ENCODE data around the gene ARHGEF4.

The ARHGEF4 gene

GRCh38 chr2:130836501-130837174 lies at the start of gene ARHGEF4:
Gene ARHGEF4 (plus strand): TSS chr2:130836914. CDS start chr2:130836954, 40 bp downstream.
- DNase-seq: no peak

GRCh38 chr2:130787841-130788240 lies 48.9 kb upstream of the ARHGEF4 start:
- no peak for DNase-seq

GRCh38 chr2:130790312-130790711 lies 46.4 kb upstream of the ARHGEF4 start:
- no peak for DNase-seq

GRCh38 chr2:130790804-130791616 lies 45.7 kb upstream of the ARHGEF4 start:
- DNase-seq: no peak

GRCh38 chr2:130791617-130791939 lies 45.1 kb upstream of the ARHGEF4 start:
- no peak for DNase-seq

GRCh38 chr2:130795431-130795830 lies 41.3 kb upstream of the ARHGEF4 start:
- no peak for DNase-seq

- no peak for DNase-seq
Observed at GRCh38 chr2:130796290-130796689, 40.4 kb upstream of the ARHGEF4 start.

- peak; percentile 89 for DNase-seq
Observed at GRCh38 chr2:130797493-130798435, 39.0 kb upstream of the ARHGEF4 start.

GRCh38 chr2:130798472-130799218 lies 38.1 kb upstream of the ARHGEF4 start:
- no peak for DNase-seq

- DNase-seq: no peak
Observed at GRCh38 chr2:130799295-130799694, 37.4 kb upstream of the ARHGEF4 start.

GRCh38 chr2:130805613-130806012 lies 31.1 kb upstream of the ARHGEF4 start:
- no peak for DNase-seq

- DNase-seq: no peak
Observed at GRCh38 chr2:130806370-130806769, 30.3 kb upstream of the ARHGEF4 start.

- DNase-seq: no peak
Observed at GRCh38 chr2:130807659-130808385, 28.9 kb upstream of the ARHGEF4 start.

GRCh38 chr2:130808482-130809268 lies 28.0 kb upstream of the ARHGEF4 start:
- DNase-seq: no peak

- DNase-seq: no peak
Observed at GRCh38 chr2:130810490-130810889, 26.2 kb upstream of the ARHGEF4 start.

- DNase-seq: no peak
Observed at GRCh38 chr2:130813722-130814121, 23.0 kb upstream of the ARHGEF4 start.

GRCh38 chr2:130814931-130815680 lies 21.6 kb upstream of the ARHGEF4 start:
- DNase-seq: no peak

GRCh38 chr2:130818809-130819208 lies 17.9 kb upstream of the ARHGEF4 start:
- DNase-seq: no peak

GRCh38 chr2:130819226-130819607 lies 17.5 kb upstream of the ARHGEF4 start:
- DNase-seq: no peak

GRCh38 chr2:130819608-130820278 lies 17.0 kb upstream of the ARHGEF4 start:
- DNase-seq: no peak

Measured in CD4-positive, alpha-beta T cell treated with Interleukin-17A for 1 hour (primary cell).